Activated CD4-positive, alpha-beta T cell treated with anti-CD3 and anti-CD28 coated beads for 48 hours (primary cell): ENCODE results near the gene CADM1.

Experiments
- DNase-seq: peaks from one replicate; pipeline ENCODE4 v3.0.0-alpha.2; 2020

Gene CADM1

GRCh38 chr11:115168229-115168671 is 336.0 kb downstream of the CADM1 start:
- no peak for DNase-seq

- no peak for DNase-seq
These were observed 336.8 kb downstream of the CADM1 start for GRCh38 chr11:115167456-115167855.

- DNase-seq = no peak
These were observed 337.4 kb downstream of the CADM1 start for GRCh38 chr11:115166820-115167219.

- no peak for DNase-seq
These were observed 339.4 kb downstream of the CADM1 start for GRCh38 chr11:115164774-115165173.

GRCh38 chr11:115162919-115163318 is 341.3 kb downstream of the CADM1 start:
- DNase-seq = no peak

GRCh38 chr11:115161876-115162275 is 342.3 kb downstream of the CADM1 start:
- no peak for DNase-seq

GRCh38 chr11:115159207-115159606 is 345.0 kb downstream of the CADM1 start:
- no peak for DNase-seq

- no peak for DNase-seq
These were observed 346.2 kb downstream of the CADM1 start for GRCh38 chr11:115158053-115158452.

- no peak for DNase-seq
These were observed 347.0 kb downstream of the CADM1 start for GRCh38 chr11:115157247-115157646.

GRCh38 chr11:115155978-115156377 is 348.2 kb downstream of the CADM1 start:
- no peak for DNase-seq

GRCh38 chr11:115155320-115155719 is 348.9 kb downstream of the CADM1 start:
- no peak for DNase-seq

- no peak for DNase-seq
These were observed 349.9 kb downstream of the CADM1 start for GRCh38 chr11:115154355-115154736.

- no peak for DNase-seq
These were observed 350.4 kb downstream of the CADM1 start for GRCh38 chr11:115153731-115154354.

- DNase-seq = no peak
These were observed 351.1 kb downstream of the CADM1 start for GRCh38 chr11:115153135-115153534.

- no peak for DNase-seq
These were observed 353.2 kb downstream of the CADM1 start for GRCh38 chr11:115151010-115151409.

- no peak for DNase-seq
These were observed 355.5 kb downstream of the CADM1 start for GRCh38 chr11:115148691-115149090.

- DNase-seq = no peak
These were observed 356.1 kb downstream of the CADM1 start for GRCh38 chr11:115148101-115148500.

- DNase-seq = no peak
These were observed 356.9 kb downstream of the CADM1 start for GRCh38 chr11:115147243-115147807.

- no peak for DNase-seq
These were observed 357.8 kb downstream of the CADM1 start for GRCh38 chr11:115146425-115146824.

GRCh38 chr11:115145324-115145723 is 358.9 kb downstream of the CADM1 start:
- DNase-seq = no peak

GRCh38 chr11:115144914-115145313 is 359.3 kb downstream of the CADM1 start:
- DNase-seq = no peak

- DNase-seq = no peak
These were observed 360.2 kb downstream of the CADM1 start for GRCh38 chr11:115144014-115144413.

- no peak for DNase-seq
These were observed 362.7 kb downstream of the CADM1 start for GRCh38 chr11:115141231-115142114.

GRCh38 chr11:115135936-115136335 is 368.3 kb downstream of the CADM1 start:
- DNase-seq = no peak
